ENCODE data around the gene PDE11A.
"Not testable (repeated sequence)": the region's sequence is repeated elsewhere in the genome, so short reads cannot be mapped to it uniquely, and the experiment has no call there.

PDE11A gene

GRCh38 chr2:178074123-178075005, 1.8 kb upstream of the PDE11A start:
- DNase-seq: no peak

GRCh38 chr2:178072000-178072382, 586 bp downstream of the PDE11A start:
- DNase-seq: no peak

GRCh38 chr2:178070824-178071223, 1.8 kb downstream of the PDE11A start:
- no peak for DNase-seq

- no peak for DNase-seq
Observed at GRCh38 chr2:178069551-178069950, 3.0 kb downstream of the PDE11A start.

- no peak for DNase-seq
Observed at GRCh38 chr2:178068823-178069454, 3.6 kb downstream of the PDE11A start.

GRCh38 chr2:178066890-178067669, 5.5 kb downstream of the PDE11A start:
- peak; percentile 13 to 62 for DNase-seq

GRCh38 chr2:178066324-178066723, 6.3 kb downstream of the PDE11A start:
- no peak for DNase-seq

GRCh38 chr2:178059681-178060080, 12.9 kb downstream of the PDE11A start:
- no peak for DNase-seq

- DNase-seq: no peak
Observed at GRCh38 chr2:178059111-178059510, 13.5 kb downstream of the PDE11A start.

- no peak for DNase-seq
Observed at GRCh38 chr2:178057179-178057680, 15.3 kb downstream of the PDE11A start.

GRCh38 chr2:178056345-178056744, 16.2 kb downstream of the PDE11A start:
- DNase-seq: no peak

- DNase-seq: not testable (repeated sequence)
Observed at GRCh38 chr2:178051257-178051656, 21.3 kb downstream of the PDE11A start.

GRCh38 chr2:178047391-178047790, 25.2 kb downstream of the PDE11A start:
- no peak for DNase-seq

GRCh38 chr2:178044836-178045235, 27.7 kb downstream of the PDE11A start:
- DNase-seq: no peak

- no peak for DNase-seq
Observed at GRCh38 chr2:178043266-178043665, 29.3 kb downstream of the PDE11A start.

GRCh38 chr2:178033583-178033982, 39.0 kb downstream of the PDE11A start:
- not testable (repeated sequence) for DNase-seq

GRCh38 chr2:178029342-178029741, 43.2 kb downstream of the PDE11A start:
- no peak for DNase-seq

GRCh38 chr2:178025551-178026185, 46.9 kb downstream of the PDE11A start:
- DNase-seq: no peak

GRCh38 chr2:178018141-178018540, 54.4 kb downstream of the PDE11A start:
- no peak for DNase-seq

- no peak for DNase-seq
Observed at GRCh38 chr2:178016612-178017011, 56.0 kb downstream of the PDE11A start.

GRCh38 chr2:178012639-178013038, 59.9 kb downstream of the PDE11A start:
- no peak for DNase-seq

- DNase-seq: no peak
Observed at GRCh38 chr2:178009813-178010212, 62.8 kb downstream of the PDE11A start.
